HG03064 (cell line): ENCODE measurements around the gene TASP1.

Experiments used
- ATAC-seq: cut with Tn5 transposase; IDR thresholded peaks from one replicate; pipeline ENCODE4 v1.9.1; 2021; ENCODE audit warnings: low read depth; ENCODE audit not compliant: unreplicated experiment

The TASP1 gene

DNA sequence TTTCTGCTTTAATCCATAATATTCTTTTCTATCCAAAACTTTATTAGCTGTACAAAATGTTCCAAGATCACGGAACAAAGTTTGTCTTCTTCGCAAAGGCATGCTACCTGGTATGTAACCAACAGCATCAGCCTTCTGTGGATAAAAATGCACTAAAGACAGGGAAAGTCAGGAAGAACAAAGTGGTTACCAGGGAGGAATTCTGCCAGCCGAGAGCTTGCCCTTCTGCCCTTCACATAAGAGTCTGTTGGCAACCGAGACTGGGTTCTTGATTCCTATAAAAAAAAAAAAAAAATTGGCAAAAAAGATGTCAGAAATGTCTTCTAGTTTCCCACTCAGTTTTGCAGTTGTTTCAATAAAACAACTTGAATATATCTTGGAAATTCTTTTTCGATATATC is 58.0 kb downstream of the TASP1 start:
- ATAC-seq: no peak

DNA sequence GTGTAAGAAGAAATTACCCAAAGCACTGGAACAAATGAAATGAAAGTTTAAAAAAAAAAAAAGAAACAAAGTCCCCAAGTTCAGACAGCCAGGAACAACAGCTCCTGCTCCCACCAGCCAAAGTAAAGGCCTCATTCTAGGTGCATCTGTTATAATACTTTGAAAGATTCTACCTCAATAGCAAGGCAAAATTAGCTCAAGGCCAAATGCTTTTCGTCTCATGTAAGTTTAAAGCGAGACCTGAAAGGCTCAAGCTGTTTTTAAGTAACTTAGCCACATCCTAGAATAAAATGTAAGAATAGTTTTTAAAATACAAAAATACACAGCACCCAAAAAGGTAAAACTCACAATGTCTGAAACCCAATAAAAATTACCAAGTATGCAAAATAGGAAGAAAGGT is 64.7 kb downstream of the TASP1 start:
- no peak for ATAC-seq

DNA sequence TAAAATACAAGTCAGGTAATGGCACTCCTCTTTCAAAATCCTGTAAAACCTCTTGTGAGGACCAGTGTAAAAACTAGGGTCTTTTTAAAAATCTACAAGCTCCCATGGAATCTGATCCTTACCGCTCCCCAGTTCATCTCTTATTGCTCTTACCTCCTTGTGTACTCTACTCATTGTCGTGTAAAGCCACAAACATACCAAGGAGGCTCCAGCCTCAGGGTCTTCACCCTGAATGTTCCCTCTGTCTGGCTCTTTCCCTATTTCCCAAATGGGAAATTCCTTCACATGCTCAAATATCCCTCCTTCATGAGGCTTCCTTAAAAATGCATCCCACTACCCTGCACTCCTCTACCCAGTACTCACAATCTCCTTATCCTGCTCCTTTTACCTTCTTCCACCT is 67.1 kb downstream of the TASP1 start:
- ATAC-seq: no peak

DNA sequence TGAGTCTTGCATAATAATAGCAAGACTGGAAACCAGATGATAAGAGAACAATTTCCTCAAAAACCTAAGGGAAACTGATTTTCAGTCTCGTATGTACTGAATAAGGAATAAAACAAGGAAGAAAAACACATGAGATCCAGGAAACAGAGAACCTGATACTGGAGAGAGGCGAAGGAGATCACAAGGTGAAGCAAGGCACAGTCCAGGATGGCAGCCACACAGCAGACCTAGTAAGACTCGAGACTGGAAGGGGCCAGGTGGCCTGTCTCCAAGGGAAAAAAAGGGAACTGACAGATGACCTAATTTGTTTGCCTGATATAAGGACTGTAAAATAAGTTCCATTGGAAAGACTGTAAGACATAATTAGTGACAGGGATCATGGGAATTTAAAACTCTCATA is 71.1 kb downstream of the TASP1 start:
- ATAC-seq: no peak

DNA sequence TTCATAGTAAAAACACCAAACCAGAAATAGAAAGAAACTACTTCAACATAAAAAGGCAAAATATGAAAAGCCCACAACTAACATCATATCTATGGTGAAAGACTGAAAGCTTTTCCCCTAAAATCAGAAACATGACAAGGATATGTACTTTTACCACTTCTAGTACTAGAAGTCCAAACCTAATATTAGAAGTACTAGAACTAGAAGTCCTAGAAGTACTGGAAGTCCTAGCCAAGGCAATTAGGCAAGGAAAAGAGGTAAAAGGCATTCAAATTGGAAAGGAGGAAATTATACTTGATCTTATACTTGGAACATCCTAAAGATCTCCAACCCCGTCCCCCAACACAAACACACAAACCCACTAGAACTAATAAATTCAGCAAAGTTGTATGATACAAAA is 74.9 kb downstream of the TASP1 start:
- no peak for ATAC-seq

DNA sequence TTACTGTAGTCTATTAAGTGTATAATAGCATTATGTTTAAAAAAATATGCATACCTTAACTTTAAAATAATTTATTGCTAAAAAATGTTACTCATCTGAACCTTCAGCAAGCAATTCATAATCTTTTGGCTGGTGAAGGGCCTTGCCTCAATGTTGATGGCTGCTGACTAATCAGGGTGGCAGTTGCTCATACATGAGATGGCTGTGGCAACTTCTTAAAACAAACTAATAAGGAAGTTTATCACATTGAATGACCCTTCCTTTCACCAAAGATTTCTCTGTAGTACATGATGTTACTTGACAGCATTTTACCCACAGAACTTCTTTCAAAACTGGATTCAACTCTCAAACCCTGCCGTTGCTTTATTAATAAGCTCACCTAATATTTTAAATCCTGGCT is 84.0 kb downstream of the TASP1 start:
- no peak for ATAC-seq

DNA sequence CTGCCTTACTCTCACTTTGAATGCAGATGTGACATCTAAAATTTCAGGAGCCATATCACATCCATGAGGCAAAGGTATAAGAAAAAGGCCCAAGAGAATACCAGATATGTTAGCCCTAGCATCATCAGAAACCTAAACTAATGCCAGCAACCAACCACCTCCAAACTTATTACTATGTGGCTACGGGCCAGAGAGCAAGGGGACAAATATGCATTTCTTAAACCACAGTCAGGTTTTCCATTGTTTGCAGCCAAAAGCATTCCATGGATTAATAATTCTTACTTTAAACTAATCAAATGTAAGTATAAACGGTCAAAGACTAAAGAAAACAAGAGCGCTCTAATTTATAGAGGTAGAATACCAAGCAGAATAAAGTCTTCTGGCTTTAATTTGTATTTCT is 84.7 kb downstream of the TASP1 start:
- no peak for ATAC-seq

DNA sequence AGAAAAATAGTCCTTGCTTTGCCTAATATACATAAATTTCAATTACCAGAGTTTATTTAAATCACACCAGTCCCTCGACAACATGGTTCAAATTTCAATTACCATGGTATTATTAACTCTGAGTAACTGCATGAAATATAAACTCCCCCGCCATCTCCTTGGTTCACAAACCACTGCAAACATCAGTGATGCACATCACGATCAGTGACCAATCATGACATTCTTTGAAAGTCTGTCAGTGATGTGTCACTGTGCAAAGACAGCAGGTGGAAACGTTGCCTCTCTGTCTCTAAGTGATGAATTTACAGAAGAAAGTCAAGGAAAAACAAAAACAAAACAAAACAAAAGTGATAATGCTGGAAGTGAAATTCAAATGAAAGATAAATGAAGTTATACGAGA is 86.7 kb downstream of the TASP1 start:
- no peak for ATAC-seq

DNA sequence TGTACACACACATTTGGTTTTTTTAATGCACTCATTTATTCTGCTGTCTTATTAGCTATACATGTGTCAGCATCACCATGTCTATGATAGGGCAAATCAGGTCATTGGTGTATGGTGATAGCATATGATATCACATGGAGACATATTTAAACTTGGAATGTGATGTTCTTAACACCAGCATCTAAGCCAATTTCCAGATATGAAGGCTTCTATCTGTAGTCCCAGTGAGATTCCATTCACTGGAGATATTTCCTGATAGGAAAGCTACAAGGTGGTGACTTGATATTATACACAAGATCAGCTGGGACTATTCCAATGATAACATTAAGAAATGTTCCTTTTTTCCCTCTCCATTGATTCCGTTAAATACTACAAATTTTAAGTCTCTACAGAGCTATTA is 89.3 kb downstream of the TASP1 start:
- ATAC-seq: no peak

DNA sequence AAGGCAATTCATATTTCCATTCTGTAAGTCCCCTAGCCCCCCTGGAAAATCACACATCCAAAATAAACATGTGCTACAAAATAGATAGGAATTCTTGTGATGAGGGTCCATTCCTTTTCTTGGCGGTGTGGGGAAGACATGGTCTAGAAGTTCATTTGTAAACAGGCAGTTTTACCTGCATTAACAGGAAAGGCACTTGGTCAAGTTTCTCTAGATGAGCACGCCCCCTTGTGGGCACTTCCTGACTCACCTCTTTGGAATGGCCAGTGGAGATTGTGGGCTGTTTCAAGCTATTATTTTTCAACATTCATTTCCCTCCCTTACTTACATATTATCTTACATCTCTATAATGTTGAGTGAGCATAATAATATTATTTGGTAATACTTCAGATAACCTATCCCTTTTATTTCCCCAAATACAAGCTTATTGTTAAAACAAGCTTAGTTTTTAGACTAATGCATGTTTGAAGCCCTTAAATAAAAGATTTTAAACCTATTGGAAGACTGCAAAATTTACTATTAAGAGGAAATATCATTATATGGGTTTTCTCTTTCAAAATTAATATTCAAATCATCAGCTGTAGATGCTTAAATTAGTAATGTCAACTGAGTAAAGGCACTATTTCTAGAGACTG is 92.1 kb downstream of the TASP1 start:
- ATAC-seq: peak; percentile 67

DNA sequence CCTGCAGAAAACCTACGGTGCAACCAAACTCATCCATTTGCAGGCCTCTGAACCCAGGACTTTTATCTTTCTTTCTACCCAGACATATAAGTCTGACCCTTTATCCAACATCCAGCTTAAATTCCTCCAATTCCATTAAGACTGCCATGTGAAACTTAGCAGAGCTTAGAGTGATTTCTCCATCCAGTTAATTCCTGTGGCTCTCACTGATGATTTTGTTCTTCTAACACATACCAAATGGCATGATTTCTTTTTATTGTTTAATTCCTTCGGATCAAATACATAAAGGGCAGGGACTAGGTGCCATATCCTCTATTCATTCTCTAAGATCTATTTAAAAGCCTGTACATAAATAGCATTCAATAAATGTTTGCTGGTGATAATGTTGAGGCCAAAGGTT is 92.9 kb downstream of the TASP1 start:
- no peak for ATAC-seq

DNA sequence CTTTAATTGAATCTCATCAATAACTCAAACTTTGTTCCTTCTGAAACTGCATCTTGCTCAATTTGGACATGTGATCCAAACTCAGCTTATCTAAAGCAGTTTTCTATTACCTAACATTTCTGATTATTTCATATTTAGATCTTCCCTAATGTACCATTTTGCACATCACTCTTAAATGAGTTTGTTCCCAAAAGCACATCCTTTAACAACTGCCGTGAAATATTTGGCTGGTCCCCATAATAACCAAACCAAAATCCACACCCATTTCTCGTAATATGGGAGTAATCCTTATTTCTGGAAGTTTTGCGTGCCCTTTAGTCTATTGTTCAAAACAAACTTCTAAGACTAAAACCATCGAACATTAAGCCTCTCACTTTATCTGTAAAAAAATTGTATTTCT is 94.9 kb downstream of the TASP1 start:
- ATAC-seq: no peak

DNA sequence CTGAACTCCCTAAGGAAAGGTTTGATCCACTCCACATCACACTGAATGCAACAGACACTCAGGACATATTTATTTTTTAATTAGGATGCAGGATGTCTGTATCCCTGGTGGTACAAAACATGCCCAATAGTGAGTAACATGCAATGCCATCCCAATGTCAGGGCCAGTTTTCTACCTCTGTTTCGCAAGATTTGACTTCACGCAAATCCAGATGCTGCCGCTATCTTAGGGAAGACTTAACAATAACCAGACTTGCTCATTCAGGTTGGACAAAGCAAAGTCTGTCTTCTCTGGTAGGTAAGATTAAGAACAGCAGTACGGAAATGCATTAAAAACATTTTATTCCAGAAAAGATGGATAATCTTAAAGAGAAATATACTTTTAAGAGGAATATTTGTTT is 103.1 kb downstream of the TASP1 start:
- no peak for ATAC-seq

DNA sequence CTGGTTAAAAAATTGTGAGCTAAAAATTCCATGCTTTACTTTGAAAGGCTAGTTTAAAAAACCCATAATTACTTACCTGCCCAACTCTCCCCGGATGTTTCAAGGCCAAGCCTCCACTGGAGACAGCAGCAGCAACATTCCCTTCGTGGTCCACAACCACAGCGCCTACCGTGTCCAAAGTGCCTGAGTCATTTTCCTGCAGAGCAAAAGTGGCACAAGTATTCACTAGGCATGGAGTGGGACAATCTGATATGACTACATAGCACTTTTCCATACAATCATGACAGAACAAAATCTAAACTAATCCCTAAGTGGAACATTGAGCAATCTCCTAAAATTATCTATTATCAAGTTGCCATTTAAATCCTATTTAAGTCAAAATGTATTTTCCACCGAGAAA is 104.8 kb downstream of the TASP1 start:
- ATAC-seq: no peak

DNA sequence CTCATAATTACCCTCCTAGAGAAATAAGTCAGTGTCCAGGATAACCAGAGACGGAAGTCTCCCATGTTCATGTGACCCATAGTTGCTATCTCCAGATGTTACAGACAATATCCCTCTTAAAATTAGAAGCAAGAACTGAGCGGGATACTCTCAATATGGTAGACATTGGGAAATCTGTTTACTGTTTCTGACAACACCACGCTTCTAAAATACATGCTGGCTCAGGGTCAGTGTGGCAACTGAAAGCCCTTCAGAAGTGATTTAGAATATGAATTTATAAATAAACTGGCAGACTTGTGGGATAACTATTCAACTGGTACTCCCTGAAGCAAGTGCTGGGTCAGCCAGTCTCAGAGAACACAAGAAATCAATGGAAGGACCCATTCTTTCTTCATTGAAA is 108.6 kb downstream of the TASP1 start:
- ATAC-seq: no peak

DNA sequence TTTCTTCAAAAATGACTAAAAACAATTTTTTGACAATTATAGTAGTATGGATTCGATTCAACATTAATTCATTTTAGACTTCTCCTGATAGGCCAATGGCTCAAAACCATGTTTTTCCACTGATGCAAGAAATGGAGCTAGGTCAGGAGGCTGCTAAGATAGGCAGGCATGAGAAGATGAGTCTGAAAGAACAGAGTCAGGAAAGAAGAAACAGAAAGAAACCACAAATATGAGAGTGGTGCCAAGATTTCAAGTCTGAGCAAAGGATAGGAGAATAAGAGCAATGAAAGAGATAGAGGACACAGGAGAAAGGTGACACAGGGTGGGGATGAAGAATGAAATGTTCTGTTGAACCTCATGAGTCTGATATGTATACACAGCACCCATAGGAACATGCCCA is 112.2 kb downstream of the TASP1 start:
- no peak for ATAC-seq

DNA sequence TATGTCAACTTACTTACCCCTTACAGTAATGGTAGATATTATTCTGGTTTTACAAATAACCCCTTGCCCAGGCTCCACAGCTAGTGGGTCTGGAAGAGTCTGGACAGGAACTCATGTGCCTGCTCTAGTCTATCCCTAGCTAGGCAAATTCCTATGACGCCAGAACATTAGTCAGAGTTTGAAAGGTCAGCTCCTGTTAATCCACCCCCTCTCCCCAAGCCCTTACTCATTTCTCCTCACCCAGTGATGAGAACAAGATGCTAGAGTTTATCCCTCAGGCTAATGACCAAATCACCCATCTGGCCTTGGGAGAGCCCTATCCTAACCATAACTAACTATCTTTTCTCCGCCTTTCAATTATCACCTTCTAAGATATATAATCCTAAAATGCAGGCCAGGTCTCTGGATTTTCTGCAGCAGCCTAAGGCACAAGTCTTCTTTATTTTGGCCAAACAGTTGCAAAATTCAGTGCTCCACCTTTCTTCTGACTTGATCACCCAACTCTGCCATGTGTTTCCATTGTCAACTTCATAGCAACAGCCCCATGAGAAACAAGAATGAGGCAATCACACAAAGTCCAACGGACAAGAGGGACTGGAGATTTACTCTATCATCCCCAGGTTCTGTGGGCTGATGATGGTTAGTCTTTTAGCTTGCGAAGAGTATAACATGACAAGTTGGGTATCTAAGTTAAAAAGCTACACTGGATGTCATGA is 113.3 kb downstream of the TASP1 start:
- no peak for ATAC-seq

DNA sequence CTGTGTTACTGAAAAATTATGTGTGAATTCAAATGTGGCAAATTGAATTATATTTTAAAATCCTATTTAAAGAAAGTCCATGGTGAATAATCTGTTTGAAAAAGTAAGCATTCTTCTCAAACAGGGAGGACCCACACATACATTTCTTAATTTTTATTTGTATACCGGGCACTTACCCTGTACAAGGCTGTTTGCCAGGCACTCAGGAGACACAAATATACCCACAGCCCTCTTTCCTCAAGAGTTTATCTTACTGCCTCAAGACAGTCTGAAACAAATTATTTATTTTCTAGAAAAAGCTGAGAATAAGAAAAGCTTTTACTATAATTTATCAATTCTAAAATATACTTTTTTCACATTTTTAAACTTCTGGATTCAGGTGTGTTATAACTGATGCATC is 114.4 kb downstream of the TASP1 start:
- ATAC-seq: no peak

DNA sequence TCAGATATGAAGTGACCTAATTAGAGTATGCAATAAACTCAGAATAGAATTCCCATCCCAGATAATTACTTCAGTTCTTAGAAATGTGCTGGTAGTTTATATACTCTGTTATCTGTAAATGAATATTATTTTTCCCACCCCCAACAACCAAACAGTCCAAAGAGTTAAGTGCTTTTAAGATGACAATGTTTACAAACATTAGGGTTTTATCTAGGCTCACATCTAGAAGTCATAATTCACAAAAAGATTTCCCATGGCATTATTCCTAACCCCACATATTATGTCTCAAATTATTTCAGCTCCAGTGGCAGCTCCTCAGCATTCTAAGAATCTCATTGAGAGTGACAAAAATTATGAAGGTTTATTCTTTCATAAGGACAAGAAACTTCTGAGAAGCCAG is 120.9 kb downstream of the TASP1 start:
- no peak for ATAC-seq

DNA sequence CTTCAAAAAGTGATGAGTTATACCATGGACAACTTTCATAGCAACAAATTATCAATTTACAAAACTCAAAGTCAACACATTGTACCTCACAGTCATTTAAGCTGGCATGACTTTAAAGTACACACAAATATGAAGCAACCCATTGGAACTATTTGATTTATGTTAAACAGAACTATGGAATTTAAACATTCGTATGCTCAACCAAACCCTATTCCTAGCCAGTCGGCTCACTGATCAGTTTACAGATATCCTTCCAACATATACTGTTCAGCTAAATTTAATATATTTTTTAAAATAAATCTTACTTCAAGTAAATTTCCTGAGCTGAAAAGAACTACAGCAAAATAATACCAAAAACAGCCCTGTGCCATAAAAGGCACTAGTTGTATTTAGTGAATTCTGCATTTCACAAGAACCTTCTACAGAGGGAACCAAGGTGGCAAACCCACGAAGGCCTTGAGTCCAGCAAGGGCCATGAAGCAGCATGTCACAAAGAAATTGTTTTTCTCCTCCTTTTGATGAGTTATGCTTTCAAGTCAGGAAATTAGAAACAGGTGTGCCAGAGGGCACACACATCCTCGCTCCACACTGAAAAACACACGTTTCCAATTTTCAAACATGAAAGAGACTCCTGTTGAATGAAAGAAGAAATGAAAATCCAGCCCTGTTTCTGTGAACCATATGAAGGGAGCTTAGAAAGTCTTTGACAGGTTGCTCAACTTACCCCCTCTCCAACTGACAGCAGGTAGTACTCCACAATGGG is 122.8 kb downstream of the TASP1 start:
- ATAC-seq: no peak

DNA sequence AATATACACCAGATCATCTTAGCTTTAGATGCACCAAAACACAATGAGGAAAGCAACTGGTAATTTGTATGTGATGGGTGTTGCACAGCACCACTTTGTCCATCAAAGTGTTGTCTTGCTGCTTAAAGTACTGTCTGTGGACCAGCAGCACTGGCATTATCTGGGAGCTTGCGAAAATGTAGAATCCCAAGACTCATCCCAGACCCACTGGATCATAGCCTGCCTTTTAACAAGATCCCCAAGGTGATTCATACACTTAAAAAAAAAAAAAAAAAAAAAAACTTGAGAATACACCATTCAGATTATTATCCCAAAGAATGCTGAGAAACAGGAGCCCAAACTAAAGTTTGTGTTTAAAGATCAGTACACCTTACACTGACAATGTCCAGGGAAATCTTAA is 123.4 kb downstream of the TASP1 start:
- ATAC-seq: no peak
